ENCODE measurements around the gene UBAC2.

UBAC2 gene

GRCh38 chr13:99393791-99394735 is 193.4 kb downstream of the UBAC2 start:
- H3K27me3 ChIP-seq: no peaks in the 10 kb centered on the region; the same call in 1 of the 2 replicates
- no peak for DNase-seq
- TF ChIP-seq CTCF (IDR thresholded peaks at IDR 0.05; ENCODE audit: low read depth, low read length): no peak
- H3K36me3 ChIP-seq: no peaks in the 10 kb centered on the region
- no peaks in the 10 kb centered on the region for H3K9me3 ChIP-seq
- no peak overlapping the region for H3K4me3 ChIP-seq (ENCODE audit: low read depth, low read length)
- no peaks in the 10 kb centered on the region for H3K4me1 ChIP-seq

GRCh38 chr13:99395436-99395835 is 194.8 kb downstream of the UBAC2 start:
- no peaks in the 10 kb centered on the region for H3K36me3 ChIP-seq
- H3K4me3 ChIP-seq (ENCODE audit: low read depth, low read length): no peak overlapping the region
- no peak for DNase-seq
- TF ChIP-seq CTCF (IDR thresholded peaks at IDR 0.05; ENCODE audit: low read depth, low read length): no peak
- H3K9me3 ChIP-seq: no peaks in the 10 kb centered on the region
- no peaks in the 10 kb centered on the region; the same call in 1 of the 2 replicates for H3K27me3 ChIP-seq
- no peaks in the 10 kb centered on the region for H3K4me1 ChIP-seq

- H3K36me3 ChIP-seq: no peaks in the 10 kb centered on the region
- no peak for TF ChIP-seq CTCF (IDR thresholded peaks at IDR 0.05; ENCODE audit: low read depth, low read length)
- H3K27me3 ChIP-seq: no peaks in the 10 kb centered on the region; the same call in 1 of the 2 replicates
- no peak for DNase-seq
- H3K9me3 ChIP-seq: no peaks in the 10 kb centered on the region
- H3K4me1 ChIP-seq: no peaks in the 10 kb centered on the region
- no peak overlapping the region for H3K4me3 ChIP-seq (ENCODE audit: low read depth, low read length)
These were observed 195.8 kb downstream of the UBAC2 start for GRCh38 chr13:99396446-99396845.

GRCh38 chr13:99398071-99398470 is 197.4 kb downstream of the UBAC2 start:
- TF ChIP-seq CTCF (IDR thresholded peaks at IDR 0.05; ENCODE audit: low read depth, low read length): no peak
- DNase-seq: no peak

GRCh38 chr13:99398916-99399622 is 198.4 kb downstream of the UBAC2 start:
- H3K36me3 ChIP-seq: no peaks in the 10 kb centered on the region
- peaks cover 2% of the 10 kb centered on the region; the same call in 1 of the 2 replicates for H3K27me3 ChIP-seq
- H3K4me1 ChIP-seq: no peaks in the 10 kb centered on the region
- TF ChIP-seq CTCF (IDR thresholded peaks at IDR 0.05; ENCODE audit: low read depth, low read length): no peak
- DNase-seq: no peak
- no peak overlapping the region for H3K4me3 ChIP-seq (ENCODE audit: low read depth, low read length)
- no peaks in the 10 kb centered on the region for H3K9me3 ChIP-seq

More at GRCh38 chr13:99398071-99398470, 197.4 kb downstream of the UBAC2 start:
- Histone ChIP-seq H3K36me3 (no peaks in the 10 kb centered on the region), H3K4me1 (no peaks in the 10 kb centered on the region), H3K4me3 (ENCODE audit: low read depth, low read length) (no peak overlapping the region), H3K27me3 (no peaks in the 10 kb centered on the region; the same call in 1 of the 2 replicates), H3K9me3 (no peaks in the 10 kb centered on the region)
